ENCODE data around the gene RFXANK. TPM values are rescaled to one million over a fixed set of nuclear protein-coding genes. Genes with fewer than 3 reads are reported as not detected.

The RFXANK gene
- total RNA-seq (2022; extraction: Qiagen RNA extraction): 29.5 to 45.6 TPM (median 44.5 TPM) in 5 replicates

GRCh38 chr19:19192078-19192882, at the start of gene RFXANK, which contains the start of gene BORCS8:
TSS of gene RFXANK (plus strand) at chr19:19192258. CDS start at chr19:19193947, 1,689 bp downstream.
TSS of gene BORCS8 (minus strand) at chr19:19192152. CDS start at chr19:19192117, 35 bp downstream.

GRCh38 chr19:19170053-19170872, 21.8 kb upstream of the RFXANK start, which contains the start of gene MEF2B:
TSS of gene MEF2B (minus strand) at chr19:19170263. CDS start at chr19:19150735, 19,528 bp downstream.

GRCh38 chr19:19203012-19203856, 11.2 kb downstream of the RFXANK start, which contains the start of gene NR2C2AP:
TSS of gene NR2C2AP (minus strand) at chr19:19203414. CDS start at chr19:19203060, 354 bp downstream.

GRCh38 chr19:19211499-19212420, 19.7 kb downstream of the RFXANK start, which contains the start of gene NCAN:
TSS of gene NCAN (plus strand) at chr19:19211958. CDS start at chr19:19216954, 4,996 bp downstream.

Other genes starting within 250 kb of the RFXANK start
- 24.3 to 32.2 TPM (median 29.2 TPM) in 5 replicates for gene SUGP2, start 158.7 kb upstream of the RFXANK start, total RNA-seq (2022; extraction: Qiagen RNA extraction)
- 25.5 to 29.5 TPM (median 28.3 TPM) in 5 replicates for gene ARMC6, start 158.7 kb upstream of the RFXANK start, total RNA-seq (2022; extraction: Qiagen RNA extraction)
- gene SLC25A42, start 128.3 kb upstream of the RFXANK start, total RNA-seq (2022; extraction: Qiagen RNA extraction): 0.30 to 1.0 TPM (median 0.69 TPM) in 5 replicates
- 20.7 to 24.5 TPM (median 24.3 TPM) in 5 replicates for gene TMEM161A, start 53.8 kb upstream of the RFXANK start, total RNA-seq (2022; extraction: Qiagen RNA extraction)
- gene MEF2B, start 22.0 kb upstream of the RFXANK start, total RNA-seq (2022; extraction: Qiagen RNA extraction): 0.20 to 0.77 TPM (median 0.37 TPM) in 5 replicates
- 7.3 to 12.0 TPM (median 11.3 TPM) in 5 replicates for gene BORCS8, start 106 bp upstream of the RFXANK start, total RNA-seq (2022; extraction: Qiagen RNA extraction)
- 28.5 to 30.0 TPM (median 29.1 TPM) in 5 replicates for gene NR2C2AP, start 11.2 kb downstream of the RFXANK start, total RNA-seq (2022; extraction: Qiagen RNA extraction)
- gene NCAN, start 19.7 kb downstream of the RFXANK start, total RNA-seq (2022; extraction: Qiagen RNA extraction): 0.01 to 0.23 TPM (median 0.10 TPM) in 5 replicates
- 0.37 to 0.62 TPM (median 0.47 TPM) in 5 replicates for gene TM6SF2, start 81.0 kb downstream of the RFXANK start, total RNA-seq (2022; extraction: Qiagen RNA extraction)
- gene SUGP1, start 128.3 kb downstream of the RFXANK start, total RNA-seq (2022; extraction: Qiagen RNA extraction): 21.3 to 30.2 TPM (median 24.2 TPM) in 5 replicates
- gene MAU2, start 128.6 kb downstream of the RFXANK start, total RNA-seq (2022; extraction: Qiagen RNA extraction): 11.7 to 14.6 TPM (median 12.6 TPM) in 5 replicates
- gene GATAD2A, start 213.4 kb downstream of the RFXANK start, total RNA-seq (2022; extraction: Qiagen RNA extraction): 39.9 to 44.6 TPM (median 42.7 TPM) in 5 replicates

Data from A549 treated with Hydrocortisone at 1 μM for 4 hours (cell line).